GM12874 (cell line): ENCODE data around the gene FUCA1.

Experiments
- CTCF ChIP-seq: IDR thresholded peaks from 2 replicates; pipeline ENCODE4 v1.5.1; 2011; ENCODE audit warnings: low read depth, mild to moderate bottlenecking, control low read depth, low read length, moderate library complexity; ENCODE audit not compliant: insufficient read depth

FUCA1 gene

DNA sequence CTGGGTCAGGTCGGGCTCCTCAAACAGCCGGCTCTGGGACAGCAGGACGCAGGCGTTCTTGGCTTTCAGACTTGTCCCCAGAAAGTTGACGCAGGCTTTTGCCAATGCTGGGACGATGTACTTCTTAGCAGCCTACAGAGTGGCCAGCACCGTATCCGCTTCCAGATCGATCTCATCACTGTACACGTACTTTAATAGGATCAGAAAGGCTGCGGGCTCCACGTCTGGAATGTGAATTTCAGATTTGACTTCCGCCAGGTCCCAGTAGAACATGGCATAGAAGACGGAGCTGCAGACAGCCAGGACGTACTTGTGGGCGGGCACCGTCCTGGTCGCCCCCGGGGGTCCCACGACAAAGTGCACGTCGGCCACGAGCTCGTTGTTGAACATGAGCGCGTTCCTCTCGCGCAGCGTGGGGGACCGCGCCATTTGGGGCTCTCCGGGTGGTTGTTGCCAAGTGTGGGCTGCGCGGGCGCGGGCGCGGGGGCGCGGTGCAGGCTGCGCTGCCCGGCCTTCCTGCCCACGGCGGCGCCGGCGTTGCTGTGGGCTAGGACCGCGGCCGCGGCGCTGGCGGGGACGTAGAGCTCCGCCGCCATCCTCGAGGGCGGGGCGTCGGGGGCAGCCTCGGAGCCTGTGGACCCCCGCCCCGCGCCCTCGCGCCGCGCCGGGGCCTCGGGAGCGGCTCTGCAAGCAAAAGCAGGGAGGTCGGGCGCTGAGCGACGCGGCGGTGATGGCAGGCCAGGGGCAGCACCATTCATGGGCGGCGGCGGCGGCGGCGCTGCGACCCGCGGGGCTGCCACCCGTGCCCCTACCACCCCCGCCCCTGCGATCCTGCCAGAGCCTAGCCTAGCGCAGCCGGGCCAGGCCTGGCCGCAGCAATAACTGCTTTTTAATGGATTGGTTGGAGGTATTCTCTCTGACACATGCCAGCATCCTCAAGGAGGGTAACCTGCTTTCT lies 34.5 kb upstream of the FUCA1 start:
- no peak for TF ChIP-seq CTCF

DNA sequence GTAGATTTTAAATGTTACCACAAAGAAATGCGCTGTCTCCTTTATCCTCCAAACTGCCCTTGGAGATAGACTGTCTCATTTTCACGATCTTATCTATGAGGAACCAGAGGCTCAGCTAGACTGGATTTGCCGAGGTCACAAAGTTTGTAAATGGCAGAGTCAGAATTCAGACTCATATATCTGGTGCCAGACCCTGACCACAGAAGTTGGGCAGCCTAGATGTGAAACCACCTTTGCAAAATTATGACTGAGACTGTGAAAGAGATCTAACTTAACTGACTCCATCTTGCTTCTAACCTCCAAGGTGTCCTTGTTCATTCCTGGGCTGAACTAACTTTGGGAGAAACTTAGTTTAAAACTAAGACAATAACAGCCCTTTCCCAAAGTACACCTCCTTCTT lies 31.0 kb upstream of the FUCA1 start:
- no peak for TF ChIP-seq CTCF

GRCh38 chr1:23897083-23897482 lies 29.0 kb upstream of the FUCA1 start:
- TF ChIP-seq CTCF: no peak

DNA sequence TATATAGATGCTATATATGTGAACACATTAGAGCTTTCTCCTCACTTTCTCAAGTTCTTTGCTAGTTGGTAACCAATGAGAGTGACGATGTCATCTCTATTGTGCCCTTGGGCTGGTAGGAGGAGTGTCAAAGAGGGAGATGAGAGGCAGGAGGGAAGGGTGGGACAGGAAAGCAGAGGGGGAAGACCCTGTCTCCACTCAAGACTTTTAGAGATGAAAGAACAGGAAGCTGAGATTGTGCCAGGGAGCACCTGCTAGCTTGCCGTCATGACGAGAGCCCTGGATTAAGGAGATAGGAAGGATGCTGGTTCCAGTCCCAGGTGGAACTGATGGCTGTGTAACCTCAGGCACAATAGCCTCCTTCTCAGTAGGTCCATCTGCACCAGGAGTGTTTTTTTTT lies 28.4 kb upstream of the FUCA1 start:
- no peak for TF ChIP-seq CTCF

DNA sequence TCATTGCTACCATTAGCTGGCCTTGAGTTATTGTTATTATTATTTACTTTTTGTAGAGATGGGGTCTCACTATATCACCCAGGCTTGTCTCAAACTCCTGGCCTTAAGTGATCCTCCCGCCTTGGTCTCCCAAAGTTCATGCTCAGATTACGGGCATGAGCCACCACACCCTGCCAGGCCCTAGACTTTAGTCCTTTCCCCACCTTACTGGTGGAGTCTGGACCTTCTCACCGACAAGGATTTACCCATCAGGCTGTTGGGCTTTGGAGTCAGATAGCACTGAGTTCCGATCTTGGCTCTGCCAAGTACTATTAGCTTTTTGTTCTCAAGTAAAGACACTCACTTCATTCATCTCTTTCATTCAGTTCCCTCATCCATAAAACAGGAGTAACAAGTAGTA lies 27.9 kb upstream of the FUCA1 start:
- no peak for TF ChIP-seq CTCF

GRCh38 chr1:23895082-23895481 lies 27.0 kb upstream of the FUCA1 start:
- TF ChIP-seq CTCF: no peak

DNA sequence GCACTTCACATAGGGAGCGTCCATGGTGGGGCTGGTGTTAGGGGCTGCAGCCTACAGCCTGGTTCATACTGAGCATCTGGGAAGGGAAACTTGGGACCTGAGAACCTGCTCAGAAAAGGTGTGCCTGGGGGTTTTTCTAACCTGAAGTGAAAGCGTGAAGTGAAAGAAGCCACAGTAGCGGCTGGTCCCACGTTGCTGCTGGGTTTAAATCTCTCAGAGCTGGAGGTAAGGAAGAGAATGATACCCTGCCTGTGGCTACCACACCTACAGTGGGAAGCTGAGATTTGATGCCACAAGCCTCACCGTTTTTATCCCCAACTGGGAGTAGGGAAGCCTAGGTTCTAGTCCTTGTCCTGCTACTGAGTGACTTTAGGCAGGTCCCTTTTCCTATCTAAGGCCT lies 21.0 kb upstream of the FUCA1 start:
- TF ChIP-seq CTCF: no peak
